ENCODE measurements around the gene BLID.

The BLID gene

DNA sequence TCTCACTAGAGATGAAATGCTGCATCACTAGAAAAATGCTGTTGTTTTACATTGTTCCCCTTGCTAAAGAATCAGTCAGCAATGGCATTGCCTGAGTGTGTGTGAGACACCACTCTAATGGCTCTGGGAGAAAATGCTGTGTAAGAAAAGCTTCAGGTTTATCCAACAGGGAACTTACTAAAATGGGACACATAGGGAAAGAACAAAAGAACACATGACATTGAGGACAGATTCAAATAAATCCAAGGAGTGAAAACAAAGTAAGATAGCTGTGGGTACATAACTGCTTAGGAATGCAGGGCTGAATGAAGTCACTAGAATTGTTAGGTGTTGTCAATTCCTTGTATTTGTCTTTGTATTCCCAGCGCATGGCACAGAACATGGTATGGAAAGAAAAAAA, 24.2 kb downstream of the BLID start:
- DNase-seq (ENCODE audit: low read depth) = no peak
- no peak overlapping the region for H3K4me3 ChIP-seq (ENCODE audit: control insufficient read depth, low read depth, low read length)
- TF ChIP-seq, protein P1, sequence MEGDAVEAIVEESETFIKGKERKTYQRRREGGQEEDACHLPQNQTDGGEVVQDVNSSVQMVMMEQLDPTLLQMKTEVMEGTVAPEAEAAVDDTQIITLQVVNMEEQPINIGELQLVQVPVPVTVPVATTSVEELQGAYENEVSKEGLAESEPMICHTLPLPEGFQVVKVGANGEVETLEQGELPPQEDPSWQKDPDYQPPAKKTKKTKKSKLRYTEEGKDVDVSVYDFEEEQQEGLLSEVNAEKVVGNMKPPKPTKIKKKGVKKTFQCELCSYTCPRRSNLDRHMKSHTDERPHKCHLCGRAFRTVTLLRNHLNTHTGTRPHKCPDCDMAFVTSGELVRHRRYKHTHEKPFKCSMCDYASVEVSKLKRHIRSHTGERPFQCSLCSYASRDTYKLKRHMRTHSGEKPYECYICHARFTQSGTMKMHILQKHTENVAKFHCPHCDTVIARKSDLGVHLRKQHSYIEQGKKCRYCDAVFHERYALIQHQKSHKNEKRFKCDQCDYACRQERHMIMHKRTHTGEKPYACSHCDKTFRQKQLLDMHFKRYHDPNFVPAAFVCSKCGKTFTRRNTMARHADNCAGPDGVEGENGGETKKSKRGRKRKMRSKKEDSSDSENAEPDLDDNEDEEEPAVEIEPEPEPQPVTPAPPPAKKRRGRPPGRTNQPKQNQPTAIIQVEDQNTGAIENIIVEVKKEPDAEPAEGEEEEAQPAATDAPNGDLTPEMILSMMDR (IDR thresholded peaks at IDR 0.05; ENCODE audit: control insufficient read depth, insufficient read depth, low read depth, low read length, missing control alignments) = no peak

DNA sequence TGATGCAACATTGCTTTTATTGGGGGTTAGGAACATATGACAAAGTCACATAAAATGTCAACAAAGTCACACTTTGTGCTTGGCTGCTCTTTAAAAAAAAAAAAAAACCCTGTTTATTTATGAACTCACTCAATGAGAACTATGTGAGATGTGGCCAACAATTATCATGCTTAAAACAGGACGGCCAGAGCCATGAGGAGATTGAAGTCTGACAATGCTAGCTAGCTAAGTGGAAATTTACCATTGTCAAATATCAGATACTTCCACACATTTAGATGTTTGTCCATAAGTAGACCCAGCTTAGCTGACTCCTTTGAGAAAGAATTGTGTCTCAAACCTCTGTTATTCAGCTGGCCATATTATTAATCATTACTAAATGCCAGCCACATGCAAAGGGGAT, 26.9 kb downstream of the BLID start:
- no peak overlapping the region for H3K4me3 ChIP-seq (ENCODE audit: control insufficient read depth, low read depth, low read length)
- DNase-seq (ENCODE audit: low read depth) = no peak
- TF ChIP-seq, protein P1 (IDR thresholded peaks at IDR 0.05; ENCODE audit: control insufficient read depth, insufficient read depth, low read depth, low read length, missing control alignments) = no peak

DNA sequence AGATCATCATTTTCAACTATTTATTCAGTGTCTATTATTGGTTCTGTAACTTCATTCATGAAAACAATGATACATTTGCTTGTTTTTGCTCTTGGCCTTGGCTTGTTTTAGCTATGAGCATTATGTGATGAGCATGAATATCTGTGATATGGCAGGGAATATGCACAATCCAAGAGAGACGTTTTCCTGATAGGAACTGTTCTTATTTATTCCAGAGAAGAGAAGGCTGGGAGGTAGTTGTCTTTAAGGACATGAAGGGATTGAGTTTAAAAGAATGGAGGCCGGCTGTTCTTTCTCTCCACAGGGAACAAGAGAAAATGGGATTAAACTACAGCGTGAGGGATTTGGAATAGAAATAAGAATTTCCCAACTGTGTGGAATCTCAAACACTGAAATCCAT, 30.3 kb downstream of the BLID start:
- TF ChIP-seq, protein P1 (IDR thresholded peaks at IDR 0.05; ENCODE audit: control insufficient read depth, insufficient read depth, low read depth, low read length, missing control alignments) = no peak
- no peak for DNase-seq (ENCODE audit: low read depth)
- no peak overlapping the region for H3K4me3 ChIP-seq (ENCODE audit: control insufficient read depth, low read depth, low read length)

DNA sequence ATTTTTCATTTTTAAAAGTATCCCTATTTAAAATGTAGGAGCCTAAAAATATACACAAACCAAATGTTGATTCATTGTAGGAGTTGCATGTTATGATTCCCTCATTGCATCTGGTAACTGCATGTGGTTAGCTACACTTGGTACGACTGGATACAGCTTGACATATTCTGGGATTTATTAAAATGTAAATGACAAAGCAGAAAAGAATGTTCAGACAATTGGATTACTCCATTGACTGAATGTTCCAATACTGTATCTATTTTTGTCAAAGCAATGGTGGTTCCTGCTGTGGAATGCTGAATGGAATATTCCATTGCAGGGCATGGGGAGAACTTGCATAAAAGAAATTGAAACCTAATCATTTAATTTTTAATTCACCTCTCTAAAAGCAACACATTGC, 30.8 kb downstream of the BLID start:
- no peak overlapping the region for H3K4me3 ChIP-seq (ENCODE audit: control insufficient read depth, low read depth, low read length)
- peak; percentile 95 for DNase-seq (ENCODE audit: low read depth)
- TF ChIP-seq, protein P1 (IDR thresholded peaks at IDR 0.05; ENCODE audit: control insufficient read depth, insufficient read depth, low read depth, low read length, missing control alignments) = no peak

DNA sequence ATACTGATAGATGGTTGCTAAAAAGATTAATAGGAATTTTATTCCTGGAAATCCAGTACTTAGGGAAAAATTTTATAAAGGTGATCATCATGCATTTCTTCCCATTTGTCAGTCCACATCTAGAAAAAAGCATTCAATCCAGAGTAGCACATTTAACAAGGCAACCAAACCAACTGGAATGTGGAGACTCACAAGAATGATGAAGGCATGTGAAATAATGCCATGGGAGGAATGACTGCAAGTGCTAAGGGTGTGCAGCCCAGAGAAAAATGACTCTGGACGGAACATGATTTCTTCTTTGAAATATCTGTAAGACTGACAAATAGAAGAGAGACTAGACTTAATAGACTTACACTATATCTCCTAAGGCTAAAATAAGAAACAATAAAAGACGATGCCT, 33.8 kb downstream of the BLID start:
- DNase-seq (ENCODE audit: low read depth) = no peak
- TF ChIP-seq, protein P1 (IDR thresholded peaks at IDR 0.05; ENCODE audit: control insufficient read depth, insufficient read depth, low read depth, low read length, missing control alignments) = no peak

DNA sequence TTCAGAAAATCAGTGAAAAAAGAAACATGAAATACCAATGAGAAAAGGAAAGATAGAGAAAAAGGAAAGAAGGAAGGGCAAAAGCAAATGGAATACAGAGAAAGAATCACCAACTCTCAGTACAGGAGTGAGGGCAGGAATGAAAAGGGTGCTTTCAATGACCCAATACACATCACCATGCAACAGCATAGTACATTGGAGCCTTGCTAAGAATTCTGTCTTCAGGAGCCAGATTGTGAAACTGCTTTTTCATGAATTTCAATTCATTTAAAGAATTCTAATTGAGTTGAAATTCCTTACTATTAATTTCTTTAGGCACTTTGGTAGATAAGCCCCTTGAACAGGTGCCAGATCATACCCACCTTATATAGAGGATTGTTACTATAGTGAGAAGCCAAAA, 34.9 kb downstream of the BLID start:
- H3K4me3 ChIP-seq (ENCODE audit: control insufficient read depth, low read depth, low read length) = no peak overlapping the region
- TF ChIP-seq, protein P1 (IDR thresholded peaks at IDR 0.05; ENCODE audit: control insufficient read depth, insufficient read depth, low read depth, low read length, missing control alignments) = no peak
- DNase-seq (ENCODE audit: low read depth) = no peak

More for the DNA sequence above, 33.8 kb downstream of the BLID start:
- no peak overlapping the region for H3K4me3 ChIP-seq (ENCODE audit: control insufficient read depth, low read depth, low read length)

DNA sequence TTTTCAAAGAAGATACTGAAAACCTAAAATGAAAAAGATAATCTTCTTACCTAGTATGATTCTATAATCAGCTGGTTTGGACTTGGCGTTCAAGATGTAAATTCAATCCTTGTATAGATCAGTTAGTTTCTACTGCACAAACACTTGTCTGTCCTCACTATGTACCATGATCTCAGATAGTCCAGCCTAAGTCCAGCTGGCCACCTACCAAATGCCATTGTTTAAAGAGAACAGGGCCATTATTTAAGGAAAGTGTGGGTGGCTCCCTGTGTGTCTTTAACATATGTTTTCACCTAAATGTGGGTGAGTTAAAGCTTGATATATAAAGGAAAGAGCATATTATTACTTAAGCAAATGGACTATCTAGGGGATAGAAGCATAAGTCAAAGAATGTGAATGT, 38.6 kb downstream of the BLID start:
- no peak for DNase-seq (ENCODE audit: low read depth)
- TF ChIP-seq, protein P1 (IDR thresholded peaks at IDR 0.05; ENCODE audit: control insufficient read depth, insufficient read depth, low read depth, low read length, missing control alignments) = no peak
- H3K4me3 ChIP-seq (ENCODE audit: control insufficient read depth, low read depth, low read length) = no peak overlapping the region

All from AG09309 (cell line).